Activated CD4-positive, alpha-beta T cell treated with anti-CD3 and anti-CD28 coated beads, Interleukin-2, amount 50 U/mL, for 48 hours (primary cell): ENCODE data around the gene TNKS1BP1.
"Not testable (repeated sequence)": the region's sequence is repeated elsewhere in the genome, so short reads cannot be mapped to it uniquely, and the experiment has no call there.

ENCODE experiments used
- DNase-seq, 2 experiments: peaks; one replicate each; pipeline ENCODE4 v3.0.0-alpha.2; 2020

The TNKS1BP1 gene

GRCh38 chr11:57324886-57325734, at the start of gene TNKS1BP1:
Gene TNKS1BP1 (minus strand): TSS chr11:57324952. CDS start chr11:57321885, 3,067 bp downstream.
- peak; percentile 91 to 93 for DNase-seq

- DNase-seq, result no peak
Observed at GRCh38 chr11:57373146-57373545, 48.4 kb upstream of the TNKS1BP1 start.

GRCh38 chr11:57370941-57371340, 46.2 kb upstream of the TNKS1BP1 start:
- no peak for DNase-seq

- no peak for DNase-seq
Observed at GRCh38 chr11:57370251-57370650, 45.5 kb upstream of the TNKS1BP1 start.

- no peak for DNase-seq
Observed at GRCh38 chr11:57368845-57369232, 44.1 kb upstream of the TNKS1BP1 start.

GRCh38 chr11:57368106-57368844, 43.5 kb upstream of the TNKS1BP1 start:
- DNase-seq, result no peak

- DNase-seq, result no peak
Observed at GRCh38 chr11:57364851-57365660, 40.3 kb upstream of the TNKS1BP1 start.

GRCh38 chr11:57363131-57364080, 38.7 kb upstream of the TNKS1BP1 start:
- no peak for DNase-seq

- no peak for DNase-seq
Observed at GRCh38 chr11:57361926-57362325, 37.2 kb upstream of the TNKS1BP1 start.

GRCh38 chr11:57361420-57361819, 36.7 kb upstream of the TNKS1BP1 start:
- DNase-seq, result not testable (repeated sequence)

GRCh38 chr11:57360991-57361390, 36.2 kb upstream of the TNKS1BP1 start:
- no peak for DNase-seq

GRCh38 chr11:57359896-57360690, 35.3 kb upstream of the TNKS1BP1 start:
- DNase-seq, result no peak

- no peak for DNase-seq
Observed at GRCh38 chr11:57359396-57359795, 34.6 kb upstream of the TNKS1BP1 start.

GRCh38 chr11:57358991-57359390, 34.2 kb upstream of the TNKS1BP1 start:
- DNase-seq, result no peak

GRCh38 chr11:57358543-57358961, 33.8 kb upstream of the TNKS1BP1 start:
- DNase-seq, result no peak

GRCh38 chr11:57357856-57358255, 33.1 kb upstream of the TNKS1BP1 start:
- DNase-seq, result no peak

GRCh38 chr11:57357310-57357709, 32.6 kb upstream of the TNKS1BP1 start:
- no peak for DNase-seq

- no peak for DNase-seq
Observed at GRCh38 chr11:57356268-57356667, 31.5 kb upstream of the TNKS1BP1 start.

- DNase-seq, result no peak
Observed at GRCh38 chr11:57354699-57355098, 29.9 kb upstream of the TNKS1BP1 start.

GRCh38 chr11:57353852-57354251, 29.1 kb upstream of the TNKS1BP1 start:
- no peak for DNase-seq

- DNase-seq, result no peak
Observed at GRCh38 chr11:57353446-57353845, 28.7 kb upstream of the TNKS1BP1 start.
